GM12875 (cell line): ENCODE results near the gene SGMS1.

Source experiments
- H3K4me3 ChIP-seq: one replicate; pipeline ENCODE4 v1.5.1; 2011; ENCODE audit warnings: low read depth, low read length, control low read depth
- CTCF ChIP-seq: IDR thresholded peaks from 2 replicates; pipeline ENCODE4 v1.5.1; 2011; ENCODE audit warnings: low read depth, mild to moderate bottlenecking, control low read depth, inconsistent platforms, low read length, moderate library complexity, borderline replicate concordance; ENCODE audit not compliant: insufficient read depth

Gene SGMS1

GRCh38 chr10:50407076-50407801, 216.5 kb downstream of the SGMS1 start:
- no peak for TF ChIP-seq CTCF
- no peak overlapping the region for H3K4me3 ChIP-seq

GRCh38 chr10:50406457-50407070, 217.2 kb downstream of the SGMS1 start:
- H3K4me3 ChIP-seq = no peak overlapping the region
- TF ChIP-seq CTCF = no peak

- H3K4me3 ChIP-seq = no peak overlapping the region
- TF ChIP-seq CTCF = no peak
Observed at GRCh38 chr10:50405723-50406122, 218.0 kb downstream of the SGMS1 start.

GRCh38 chr10:50404021-50404773, 219.6 kb downstream of the SGMS1 start:
- no peak for TF ChIP-seq CTCF
- H3K4me3 ChIP-seq = no peak overlapping the region

- no peak for TF ChIP-seq CTCF
- no peak overlapping the region for H3K4me3 ChIP-seq
Observed at GRCh38 chr10:50403074-50403473, 220.7 kb downstream of the SGMS1 start.

GRCh38 chr10:50402466-50402865, 221.3 kb downstream of the SGMS1 start:
- TF ChIP-seq CTCF = no peak
- H3K4me3 ChIP-seq = no peak overlapping the region

- no peak overlapping the region for H3K4me3 ChIP-seq
- no peak for TF ChIP-seq CTCF
Observed at GRCh38 chr10:50400694-50401093, 223.1 kb downstream of the SGMS1 start.
